HAP-1 (cell line): Measurements from ENCODE around the gene ZNF746.

Source experiments
- DNase-seq, 2 experiments: peaks; one replicate each; pipeline ENCODE4 v3.0.0-alpha.2; 2016 to 2020; ENCODE audit warnings: low spot score in 2 of 2
- H3K27me3 ChIP-seq: fragments of 250-450 bp; sonication (Bioruptor Pico); 2 replicates; pipeline ENCODE4 v1.5.1; 2020; ENCODE audit warnings: low read depth, mild to moderate bottlenecking, moderate library complexity
- H3K36me3 ChIP-seq: fragments of 250-450 bp; sonication (Bioruptor Pico); replicated peaks from 2 replicates; pipeline ENCODE4 v1.5.1; 2020; ENCODE audit warnings: mild to moderate bottlenecking
- H3K4me1 ChIP-seq: fragments of 250-450 bp; sonication (Bioruptor Pico); 2 replicates; pipeline ENCODE4 v1.5.1; 2020; ENCODE audit warnings: mild to moderate bottlenecking
- H3K4me3 ChIP-seq: fragments of 250-450 bp; sonication (Bioruptor Pico); 2 replicates; pipeline ENCODE4 v1.5.1; 2020; ENCODE audit warnings: mild to moderate bottlenecking, moderate library complexity
- H3K9me3 ChIP-seq: fragments of 250-450 bp; sonication (Bioruptor Pico); 2 replicates; pipeline ENCODE4 v1.5.1; 2020; ENCODE audit warnings: mild to moderate bottlenecking, moderate library complexity
- in situ Hi-C: fragments of 300-500 bp; cut with MboI; formaldehyde crosslinking; loops from 3 replicates; pipeline ENCODE4 v1.14.3; 2020; ENCODE audit warnings: low sequenced_read_pairs, inconsistent platforms, mixed read lengths

The ZNF746 gene

DNA sequence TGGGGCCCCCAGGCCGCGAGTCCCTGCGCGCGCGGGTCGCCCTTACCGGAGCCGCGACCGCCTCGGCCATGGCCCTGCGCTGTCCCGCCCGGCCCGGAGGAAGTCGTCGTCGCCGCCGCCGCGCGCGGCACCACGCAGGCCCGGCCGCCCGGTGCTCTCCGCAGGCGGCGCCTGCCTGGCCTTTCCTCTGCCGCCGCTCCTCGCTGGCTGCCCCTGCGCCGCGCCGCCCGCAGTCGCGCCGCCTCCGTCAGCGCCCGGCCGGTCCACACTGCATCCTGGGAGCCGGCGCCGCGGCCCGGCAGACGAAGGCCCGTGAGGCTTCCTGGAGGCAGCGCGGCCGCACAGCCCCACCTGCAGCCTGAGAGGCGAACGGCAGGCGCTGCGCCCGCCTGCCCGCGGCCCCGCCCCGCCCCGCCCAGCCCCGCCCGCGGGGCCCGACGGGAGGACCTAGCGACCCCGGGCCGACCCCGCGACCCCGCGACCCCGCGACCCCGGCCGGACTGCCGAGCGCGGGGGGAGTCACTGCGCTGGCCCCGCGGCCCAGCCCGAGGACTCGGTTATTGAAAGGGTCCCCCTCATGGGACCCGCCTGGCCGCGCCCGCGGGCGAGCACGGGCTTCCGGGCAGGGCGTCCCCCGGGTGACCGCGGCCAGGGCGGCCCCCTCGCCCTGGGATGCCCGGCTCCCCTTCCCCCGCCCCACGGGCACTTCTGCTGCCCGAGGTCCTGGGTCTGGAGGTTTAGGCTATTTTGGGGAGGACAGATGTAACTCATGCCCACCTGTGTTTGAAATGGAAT lies at the start of gene ZNF746:
TSS of gene ZNF746 (minus strand) at position 343 of the 795 bp plus-strand sequence. CDS start at position 70, 273 bp downstream.
- Histone ChIP-seq H3K36me3 (peaks cover 20% of the 10 kb centered on the region), H3K4me3 (peak within 1 kb of the TSS; percentile 59), H3K27me3 (0 out of 2 replicates have a peak, but pooled peaks cover 2% of the 10 kb centered on the region), H3K4me1 (peaks cover 7% of the 10 kb centered on the region), H3K9me3 (no peaks in the 10 kb centered on the region)
- peak; percentile 75 to 86 for DNase-seq
- in situ Hi-C loops: no loop called here

DNA sequence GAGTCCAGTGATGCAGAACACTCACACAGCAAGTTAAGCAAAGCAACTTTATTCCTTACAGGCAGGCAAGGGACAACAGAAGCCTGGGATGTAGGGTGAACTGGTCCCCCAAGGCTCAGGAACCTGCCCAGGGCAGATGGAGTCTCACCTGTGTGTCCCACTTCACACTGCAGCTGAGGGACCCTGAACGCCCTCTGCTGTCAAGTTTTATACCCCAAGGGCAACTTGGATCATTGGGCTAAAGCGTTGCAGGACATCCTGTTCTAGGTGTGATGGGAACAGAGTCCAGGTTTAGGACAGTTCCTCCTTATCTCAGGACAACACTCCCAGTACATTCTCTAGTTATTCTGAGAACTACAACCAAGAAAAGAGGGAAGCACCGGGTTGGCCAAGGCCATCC lies 49.5 kb upstream of the ZNF746 start:
- in situ Hi-C loops: no loop called here
- Histone ChIP-seq H3K27me3 (no peaks in the 10 kb centered on the region), H3K4me1 (no peaks in the 10 kb centered on the region), H3K36me3 (peaks cover 44% of the 10 kb centered on the region), H3K4me3 (no peak overlapping the region), H3K9me3 (no peaks in the 10 kb centered on the region)
- DNase-seq: no peak

DNA sequence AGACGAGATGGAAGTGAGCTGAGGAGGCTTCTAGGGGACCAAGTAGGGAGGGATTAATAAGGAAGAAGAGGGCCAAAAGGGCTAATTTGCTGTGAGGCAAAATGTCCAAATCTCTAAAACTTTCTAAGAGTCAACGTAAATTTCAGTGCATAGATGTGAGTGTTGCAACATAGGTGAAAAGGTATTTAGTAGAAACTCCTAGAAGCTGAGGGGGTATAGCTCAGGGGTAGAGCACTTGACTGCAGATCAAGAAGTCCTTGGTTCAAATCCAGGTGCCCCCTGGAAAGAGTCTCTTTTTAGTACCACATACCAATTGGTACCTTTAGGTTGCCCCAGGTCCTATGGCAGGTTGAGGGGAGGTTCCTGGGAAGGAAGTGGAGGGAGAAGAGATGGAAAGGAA lies 48.7 kb upstream of the ZNF746 start:
- no peak overlapping the region for H3K4me3 ChIP-seq
- peaks cover 38% of the 10 kb centered on the region for H3K36me3 ChIP-seq
- no peaks in the 10 kb centered on the region for H3K4me1 ChIP-seq
- no peak for DNase-seq
- no peaks in the 10 kb centered on the region for H3K27me3 ChIP-seq
- in situ Hi-C loops: no loop called here
- no peaks in the 10 kb centered on the region for H3K9me3 ChIP-seq

DNA sequence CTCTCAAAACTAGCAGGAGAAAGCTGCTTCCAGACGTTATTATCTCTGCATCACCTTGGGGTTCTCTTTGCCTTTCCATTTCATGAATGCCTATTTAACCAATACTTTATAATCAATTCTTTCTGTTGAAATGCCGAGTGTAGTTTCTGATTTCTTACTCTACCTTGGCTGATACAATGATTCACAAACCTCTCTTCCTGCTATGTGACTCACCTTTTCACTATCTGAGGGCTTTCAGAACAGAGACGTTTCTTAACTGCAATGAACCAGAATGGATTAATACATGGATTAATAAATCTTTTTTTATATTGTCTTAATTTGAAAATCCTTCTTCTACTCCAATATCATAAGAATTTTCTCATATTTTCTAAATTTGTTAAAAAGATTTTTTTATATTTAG lies 46.4 kb upstream of the ZNF746 start:
- DNase-seq: no peak
- in situ Hi-C loops: no loop called here
- no peaks in the 10 kb centered on the region for H3K9me3 ChIP-seq

DNA sequence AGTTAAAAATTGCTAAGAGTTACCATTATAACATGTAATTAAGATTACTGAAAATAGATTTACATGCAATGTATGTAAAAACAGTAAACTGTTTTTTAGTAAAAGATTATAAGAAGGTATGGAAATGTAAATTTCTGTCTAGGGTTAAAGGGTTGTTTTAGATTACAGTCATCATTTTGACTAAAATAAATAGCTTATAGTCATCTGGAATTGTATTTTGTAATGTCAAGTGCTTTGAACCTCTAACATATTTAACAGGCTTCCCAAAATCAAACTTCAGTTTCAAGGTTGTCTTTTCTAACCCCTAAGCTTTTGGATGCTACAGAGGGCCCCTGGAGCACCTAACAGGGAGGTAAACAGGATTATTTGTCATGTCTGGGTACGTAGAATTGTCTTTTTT lies 35.0 kb upstream of the ZNF746 start:
- Histone ChIP-seq H3K36me3 (no peaks in the 10 kb centered on the region), H3K9me3 (peaks cover 18% of the 10 kb centered on the region), H3K4me1 (no peaks in the 10 kb centered on the region), H3K27me3 (no peaks in the 10 kb centered on the region), H3K4me3 (no peak overlapping the region)
- DNase-seq: no peak
- in situ Hi-C loops: no loop called here

More for the DNA sequence above, 46.4 kb upstream of the ZNF746 start:
- Histone ChIP-seq H3K4me1 (peaks cover 3% of the 10 kb centered on the region), H3K4me3 (no peak overlapping the region), H3K36me3 (peaks cover 16% of the 10 kb centered on the region), H3K27me3 (no peaks in the 10 kb centered on the region)

DNA sequence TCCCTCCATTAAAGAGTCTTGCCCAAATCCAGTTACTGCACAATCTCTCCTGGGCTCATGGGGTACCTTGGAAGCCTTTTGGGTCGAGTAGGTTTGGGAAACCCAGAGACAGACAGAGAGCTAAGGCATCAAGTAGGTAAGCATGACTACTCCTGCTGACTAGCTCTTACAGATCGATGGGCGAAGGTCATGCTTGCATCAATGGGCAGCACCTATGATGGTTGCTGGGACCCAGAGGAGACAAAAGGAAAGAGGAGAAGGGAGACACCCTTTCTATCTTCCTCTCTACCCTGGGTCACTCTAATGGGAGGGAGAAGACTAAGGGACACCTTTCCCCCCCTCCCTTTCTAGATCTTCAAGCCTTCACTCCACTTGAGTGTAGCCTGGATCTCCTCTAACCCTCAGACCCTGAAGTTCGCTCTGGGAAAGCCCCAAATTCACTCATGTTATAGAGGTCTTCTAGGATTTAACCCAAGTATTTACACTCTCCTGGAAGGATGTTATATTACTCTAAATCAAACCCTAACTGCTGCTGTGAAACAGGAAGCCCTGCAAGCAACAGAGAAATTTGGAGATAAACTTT lies 31.6 kb upstream of the ZNF746 start:
- Histone ChIP-seq H3K9me3 (peaks cover 18% of the 10 kb centered on the region), H3K27me3 (no peaks in the 10 kb centered on the region), H3K4me1 (no peaks in the 10 kb centered on the region), H3K36me3 (no peaks in the 10 kb centered on the region), H3K4me3 (no peak overlapping the region)
- in situ Hi-C loops: no loop called here
- DNase-seq: no peak

DNA sequence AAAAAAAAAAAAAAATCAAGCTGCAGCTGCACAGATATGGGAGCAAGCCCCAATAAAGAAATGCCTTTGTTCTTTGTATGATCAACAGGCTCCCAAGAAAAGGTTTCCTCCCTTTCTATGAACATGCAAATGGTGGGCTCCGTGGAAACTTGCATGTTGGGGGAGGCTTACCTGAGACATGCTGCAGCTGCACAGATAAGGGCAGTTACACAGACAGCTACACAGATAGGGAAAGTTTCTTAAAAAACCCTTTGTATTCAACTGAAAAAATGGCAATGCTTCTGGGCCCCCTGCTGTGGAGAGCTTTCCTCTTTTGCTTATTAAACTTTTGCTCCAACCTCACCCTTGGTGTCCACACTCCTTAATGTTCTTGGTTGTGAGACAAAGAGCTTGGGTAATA lies 29.8 kb upstream of the ZNF746 start:
- DNase-seq: no peak
- Histone ChIP-seq H3K27me3 (no peaks in the 10 kb centered on the region), H3K4me3 (no peak overlapping the region), H3K9me3 (peaks cover 18% of the 10 kb centered on the region), H3K36me3 (no peaks in the 10 kb centered on the region), H3K4me1 (no peaks in the 10 kb centered on the region)
- in situ Hi-C loops: no loop called here

DNA sequence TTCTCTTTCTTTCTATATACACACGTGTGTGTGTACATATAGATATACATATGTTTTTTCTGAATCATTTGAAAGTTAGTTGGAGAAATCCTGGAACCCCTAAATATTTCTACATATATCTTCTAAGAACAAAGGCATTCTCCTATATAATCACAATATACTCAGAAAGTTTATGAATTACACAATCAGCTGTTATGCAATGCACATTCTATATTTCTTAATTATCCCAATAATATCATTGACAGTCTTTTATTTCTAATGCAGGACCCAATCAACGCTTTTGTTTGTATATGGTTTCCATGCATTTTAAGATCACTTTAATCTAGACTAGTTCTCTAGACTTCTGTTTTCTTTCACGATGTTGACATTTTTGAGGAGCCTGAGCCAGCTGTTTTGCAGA lies 27.7 kb upstream of the ZNF746 start:
- DNase-seq: no peak
- no peaks in the 10 kb centered on the region for H3K27me3 ChIP-seq
- no peaks in the 10 kb centered on the region for H3K36me3 ChIP-seq
- H3K4me1 ChIP-seq: no peaks in the 10 kb centered on the region
- H3K9me3 ChIP-seq: peaks cover 14% of the 10 kb centered on the region
- H3K4me3 ChIP-seq: no peak overlapping the region
- in situ Hi-C loops: no loop called here

DNA sequence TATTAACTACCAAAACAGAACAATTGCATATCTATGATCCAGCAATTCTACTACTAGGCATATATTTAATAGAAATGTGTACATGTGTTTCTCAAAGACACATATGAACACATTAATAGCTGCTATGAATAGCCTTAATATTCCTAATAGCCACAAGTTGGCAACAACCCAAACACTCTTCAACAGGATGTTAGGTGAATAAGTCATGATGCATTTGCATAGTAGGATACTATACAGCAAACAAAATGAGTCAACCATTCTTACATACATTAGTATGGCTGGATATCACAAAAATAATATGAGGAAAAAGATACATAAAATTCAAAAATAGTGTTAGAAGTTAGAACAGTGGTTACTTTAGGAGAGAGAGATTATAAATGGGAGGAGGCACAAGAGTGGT lies 26.8 kb upstream of the ZNF746 start:
- Histone ChIP-seq H3K4me1 (no peaks in the 10 kb centered on the region), H3K27me3 (no peaks in the 10 kb centered on the region), H3K9me3 (peaks cover 8% of the 10 kb centered on the region; the same call in 1 of the 2 replicates), H3K36me3 (no peaks in the 10 kb centered on the region), H3K4me3 (no peak overlapping the region)
- in situ Hi-C loops: no loop called here
- no peak for DNase-seq

DNA sequence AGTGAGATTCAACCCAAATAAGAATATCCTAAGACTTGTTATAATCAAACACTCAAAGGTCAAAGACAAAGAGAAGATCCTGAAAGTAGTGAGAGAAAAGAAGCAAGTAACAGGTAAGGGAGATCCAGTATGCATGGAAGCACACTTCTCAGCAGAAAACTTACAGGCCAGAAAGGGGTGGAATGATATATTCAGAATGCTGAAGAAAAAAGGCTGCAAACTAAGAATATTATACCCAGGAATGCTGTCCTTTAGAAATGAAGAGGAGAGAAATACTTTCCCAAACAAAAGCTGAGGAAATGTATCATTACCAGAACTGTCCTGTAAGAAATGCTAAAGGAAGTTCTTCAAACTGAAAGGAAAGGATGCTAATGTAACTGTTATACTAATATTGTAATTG lies 12.6 kb upstream of the ZNF746 start:
- Histone ChIP-seq H3K4me3 (no peak overlapping the region), H3K9me3 (peaks cover 6% of the 10 kb centered on the region; the same call in 1 of the 2 replicates), H3K4me1 (no peaks in the 10 kb centered on the region), H3K36me3 (no peaks in the 10 kb centered on the region), H3K27me3 (0 out of 2 replicates have a peak, but pooled peaks cover 9% of the 10 kb centered on the region)
- no peak for DNase-seq
- in situ Hi-C loops: no loop called here

DNA sequence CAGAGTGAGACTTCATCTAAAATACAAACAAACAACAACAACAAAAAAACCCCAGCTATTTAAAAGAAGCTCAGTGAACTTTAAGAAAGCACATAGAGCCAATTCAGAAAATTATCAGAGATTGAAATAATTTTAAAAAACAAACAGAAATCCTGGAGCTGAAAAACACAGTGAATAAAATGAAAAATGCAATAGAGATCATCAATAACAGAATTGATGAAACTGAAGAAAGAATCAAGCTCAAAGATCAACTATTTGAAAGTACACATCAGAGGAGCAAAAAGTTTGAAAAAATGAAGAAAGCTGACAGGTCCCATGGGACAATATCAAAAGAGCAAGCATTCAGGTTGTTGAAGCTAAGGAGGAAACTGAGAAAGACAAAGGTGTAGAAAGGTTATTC lies 12.2 kb upstream of the ZNF746 start:
- Histone ChIP-seq H3K27me3 (0 out of 2 replicates have a peak, but pooled peaks cover 9% of the 10 kb centered on the region), H3K9me3 (peaks cover 6% of the 10 kb centered on the region; the same call in 1 of the 2 replicates), H3K36me3 (no peaks in the 10 kb centered on the region), H3K4me1 (no peaks in the 10 kb centered on the region), H3K4me3 (no peak overlapping the region)
- in situ Hi-C loops: no loop called here
- DNase-seq: no peak

DNA sequence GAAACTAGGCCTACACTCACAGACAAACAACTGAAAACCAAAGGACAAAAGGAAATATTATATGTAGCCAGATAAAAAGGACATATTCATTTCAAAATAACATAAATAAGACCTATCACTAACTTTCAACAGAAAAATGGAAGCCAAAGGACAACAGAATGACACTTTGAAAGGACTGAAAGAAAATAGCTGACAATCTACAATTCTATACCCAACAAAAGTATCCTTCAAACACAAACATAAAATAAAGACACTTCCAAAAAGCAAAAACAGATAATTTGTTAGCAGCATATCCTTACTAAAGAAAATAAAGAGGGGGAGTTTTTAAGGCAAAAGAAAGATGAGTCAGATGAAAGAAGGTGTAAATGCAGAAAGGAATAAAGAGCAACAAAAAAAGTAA lies 7.9 kb upstream of the ZNF746 start:
- no peak for DNase-seq
- in situ Hi-C loops: no loop called here
- no peaks in the 10 kb centered on the region for H3K4me1 ChIP-seq
- H3K9me3 ChIP-seq: peaks cover 6% of the 10 kb centered on the region; the same call in 1 of the 2 replicates
- no peaks in the 10 kb centered on the region for H3K36me3 ChIP-seq
- no peak overlapping the region for H3K4me3 ChIP-seq
- peaks cover 4% of the 10 kb centered on the region; the same call in 1 of the 2 replicates for H3K27me3 ChIP-seq

DNA sequence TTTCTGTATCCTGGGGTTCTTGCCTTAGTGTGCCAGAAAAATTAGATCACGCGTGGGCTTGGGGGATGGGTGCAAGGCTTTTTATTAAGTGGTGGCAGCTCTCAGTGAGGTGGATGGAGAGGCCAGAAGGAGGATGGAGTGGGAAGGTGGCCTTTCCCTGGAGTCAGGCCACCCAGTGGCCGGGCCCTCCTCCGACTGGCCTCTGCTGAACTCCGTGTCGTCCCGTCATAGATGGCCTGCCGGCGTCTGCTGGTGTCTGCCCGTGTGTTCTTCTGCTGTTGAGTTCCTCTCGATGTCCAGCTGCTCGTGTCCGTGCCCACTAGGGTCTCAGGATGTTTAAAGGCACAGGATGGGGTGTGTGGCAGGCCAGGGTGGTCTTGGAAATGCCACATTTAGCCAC lies 4.0 kb upstream of the ZNF746 start:
- Histone ChIP-seq H3K4me3 (no peak overlapping the region), H3K9me3 (0 out of 2 replicates have a peak, but pooled peaks cover 2% of the 10 kb centered on the region), H3K27me3 (peaks cover 7% of the 10 kb centered on the region; the same call in 1 of the 2 replicates), H3K36me3 (no peaks in the 10 kb centered on the region), H3K4me1 (no peaks in the 10 kb centered on the region; the same call in 1 of the 2 replicates)
- DNase-seq: no peak
- in situ Hi-C loops: no loop called here

DNA sequence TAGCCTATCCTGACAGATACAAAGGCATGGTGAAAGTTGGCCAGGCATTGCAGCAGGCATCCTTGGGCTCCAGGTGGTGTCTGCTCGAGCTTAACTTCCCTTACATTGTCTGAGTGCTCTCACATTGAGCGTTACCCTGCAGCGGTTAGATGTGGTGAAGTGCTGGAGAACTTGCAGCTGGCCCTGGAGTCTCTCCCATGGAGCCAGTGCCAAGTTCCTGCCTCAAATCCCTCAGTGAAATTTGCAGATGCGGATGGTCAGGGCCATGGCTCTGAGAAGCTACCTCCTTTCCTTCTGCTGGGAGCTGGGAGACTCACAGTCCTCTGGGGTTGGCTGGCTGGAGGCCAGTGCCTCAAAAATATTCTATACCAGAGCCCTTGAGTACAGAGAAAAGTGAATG lies 3.3 kb upstream of the ZNF746 start:
- no peaks in the 10 kb centered on the region for H3K36me3 ChIP-seq
- H3K9me3 ChIP-seq: 0 out of 2 replicates have a peak, but pooled peaks cover 2% of the 10 kb centered on the region
- peaks cover 3% of the 10 kb centered on the region for H3K4me1 ChIP-seq

More for the DNA sequence above, 3.3 kb upstream of the ZNF746 start:
- no peak for DNase-seq
- in situ Hi-C loops: no loop called here
- Histone ChIP-seq H3K4me3 (no peak overlapping the region), H3K27me3 (peaks cover 7% of the 10 kb centered on the region; the same call in 1 of the 2 replicates)
